ENCODE measurements around the gene OSTF1. TPM values are rescaled to one million over a fixed set of nuclear protein-coding genes. Genes with fewer than 3 reads are reported as not detected.

The OSTF1 gene
- total RNA-seq, 1 donor from 2014 or later: 25.1 TPM

DNA sequence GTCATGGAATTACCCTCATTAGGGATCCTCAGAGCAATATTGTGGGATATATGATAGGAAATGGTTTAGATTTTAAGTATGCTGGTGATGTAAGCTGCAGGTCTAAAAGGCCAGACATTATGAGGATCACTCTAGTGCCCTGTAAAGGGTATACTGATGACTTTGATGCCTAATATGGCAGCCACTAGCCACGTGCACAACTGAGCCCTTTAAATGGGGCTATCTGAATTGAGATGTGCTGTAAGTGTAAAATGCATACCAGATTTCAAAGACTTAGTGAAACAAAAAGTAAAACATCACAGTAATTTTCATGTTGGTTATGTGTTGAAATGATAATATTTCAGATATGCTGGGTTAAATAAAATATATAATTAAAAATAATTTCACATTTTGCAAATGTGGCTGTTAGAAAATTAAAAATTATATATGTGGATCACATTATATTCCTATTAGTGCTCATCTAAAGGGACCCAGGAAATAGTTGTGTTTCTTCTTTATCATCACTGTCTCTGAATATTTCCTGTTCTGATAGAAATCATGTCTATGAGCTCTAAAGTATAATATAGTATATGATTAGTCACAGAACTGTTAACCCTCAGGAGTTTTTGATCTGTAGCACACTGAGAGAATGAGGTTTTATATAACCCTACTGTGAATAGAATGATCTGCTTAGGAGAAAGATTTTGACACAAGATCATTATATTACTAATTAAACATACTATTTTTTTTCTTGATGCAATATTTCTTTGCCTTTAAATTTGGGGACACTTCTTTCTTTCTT is 50.1 kb downstream of the OSTF1 start:
- H3K27me3 ChIP-seq: no peaks in the 10 kb centered on the region
- H3K4me3 ChIP-seq: no peak overlapping the region
- H3K27ac ChIP-seq: no peak overlapping the region
- TF ChIP-seq, protein P1, sequence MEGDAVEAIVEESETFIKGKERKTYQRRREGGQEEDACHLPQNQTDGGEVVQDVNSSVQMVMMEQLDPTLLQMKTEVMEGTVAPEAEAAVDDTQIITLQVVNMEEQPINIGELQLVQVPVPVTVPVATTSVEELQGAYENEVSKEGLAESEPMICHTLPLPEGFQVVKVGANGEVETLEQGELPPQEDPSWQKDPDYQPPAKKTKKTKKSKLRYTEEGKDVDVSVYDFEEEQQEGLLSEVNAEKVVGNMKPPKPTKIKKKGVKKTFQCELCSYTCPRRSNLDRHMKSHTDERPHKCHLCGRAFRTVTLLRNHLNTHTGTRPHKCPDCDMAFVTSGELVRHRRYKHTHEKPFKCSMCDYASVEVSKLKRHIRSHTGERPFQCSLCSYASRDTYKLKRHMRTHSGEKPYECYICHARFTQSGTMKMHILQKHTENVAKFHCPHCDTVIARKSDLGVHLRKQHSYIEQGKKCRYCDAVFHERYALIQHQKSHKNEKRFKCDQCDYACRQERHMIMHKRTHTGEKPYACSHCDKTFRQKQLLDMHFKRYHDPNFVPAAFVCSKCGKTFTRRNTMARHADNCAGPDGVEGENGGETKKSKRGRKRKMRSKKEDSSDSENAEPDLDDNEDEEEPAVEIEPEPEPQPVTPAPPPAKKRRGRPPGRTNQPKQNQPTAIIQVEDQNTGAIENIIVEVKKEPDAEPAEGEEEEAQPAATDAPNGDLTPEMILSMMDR (IDR thresholded peaks at IDR 0.05): no peak
- DNase-seq (ENCODE audit: low spot score in 2 of 2): no peak
- intact Hi-C loops (cut with DNase I): no loop called here
- peaks cover 27 to 61% of the 10 kb centered on the region in 2 donors for H3K36me3 ChIP-seq
- H3K4me1 ChIP-seq: no peaks in the 10 kb centered on the region
- no peaks in the 10 kb centered on the region for H3K9me3 ChIP-seq

DNA sequence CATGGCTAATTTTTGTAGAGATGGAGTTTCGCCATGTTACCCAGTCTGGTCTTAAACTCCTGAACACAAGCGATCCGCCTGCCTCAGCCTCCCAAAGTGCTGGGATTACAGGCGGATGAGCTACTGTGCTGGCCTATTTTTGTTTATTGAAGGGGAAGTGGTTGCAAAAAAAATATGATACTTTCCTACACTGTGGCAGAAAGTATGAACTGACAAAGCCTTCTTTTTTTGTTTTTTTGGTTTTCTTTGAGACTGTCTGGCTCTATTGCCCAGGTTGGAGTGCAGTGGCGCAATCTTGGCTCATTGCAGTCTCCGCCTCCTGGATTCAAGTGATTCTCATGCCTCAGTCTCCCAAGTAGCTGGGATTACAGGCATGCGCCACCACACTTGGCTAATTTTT is 50.9 kb downstream of the OSTF1 start:
- no peak for DNase-seq (ENCODE audit: low spot score in 2 of 2)
- H3K4me3 ChIP-seq: no peak overlapping the region
- H3K4me1 ChIP-seq: no peaks in the 10 kb centered on the region
- no peak overlapping the region for H3K27ac ChIP-seq
- no peaks in the 10 kb centered on the region for H3K27me3 ChIP-seq
- peaks cover 27 to 64% of the 10 kb centered on the region in 2 donors for H3K36me3 ChIP-seq
- intact Hi-C loops (cut with DNase I): no loop called here
- no peaks in the 10 kb centered on the region for H3K9me3 ChIP-seq
- TF ChIP-seq, protein P1 (IDR thresholded peaks at IDR 0.05): no peak

DNA sequence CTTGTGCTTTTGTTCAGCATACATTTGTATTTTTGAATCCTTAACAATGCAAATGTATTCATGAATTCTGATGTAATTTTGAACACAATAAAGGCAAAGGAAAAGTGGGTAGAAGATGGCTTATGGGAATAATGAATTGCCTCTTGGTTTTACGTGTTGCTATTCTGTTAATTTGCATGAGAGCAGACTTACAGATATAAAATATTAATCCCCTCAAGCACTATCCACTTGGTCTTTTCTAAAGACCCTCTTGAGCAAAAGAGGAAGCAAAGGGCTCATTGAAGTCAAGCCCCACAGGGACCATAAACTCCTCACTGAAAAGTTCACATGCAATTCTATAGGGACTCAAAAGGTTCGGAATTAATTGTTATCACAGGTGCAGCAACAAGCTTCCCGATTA is 51.9 kb downstream of the OSTF1 start:
- H3K27me3 ChIP-seq: no peaks in the 10 kb centered on the region
- TF ChIP-seq, protein P1 (IDR thresholded peaks at IDR 0.05): no peak
- H3K4me1 ChIP-seq: no peaks in the 10 kb centered on the region
- H3K27ac ChIP-seq: no peak overlapping the region
- H3K36me3 ChIP-seq: peaks cover 27 to 71% of the 10 kb centered on the region in 2 donors
- intact Hi-C loops (cut with DNase I): no loop called here
- no peak overlapping the region for H3K4me3 ChIP-seq
- no peak for DNase-seq (ENCODE audit: low spot score in 2 of 2)
- peaks cover 0 to 6% of the 10 kb centered on the region in 2 donors for H3K9me3 ChIP-seq

DNA sequence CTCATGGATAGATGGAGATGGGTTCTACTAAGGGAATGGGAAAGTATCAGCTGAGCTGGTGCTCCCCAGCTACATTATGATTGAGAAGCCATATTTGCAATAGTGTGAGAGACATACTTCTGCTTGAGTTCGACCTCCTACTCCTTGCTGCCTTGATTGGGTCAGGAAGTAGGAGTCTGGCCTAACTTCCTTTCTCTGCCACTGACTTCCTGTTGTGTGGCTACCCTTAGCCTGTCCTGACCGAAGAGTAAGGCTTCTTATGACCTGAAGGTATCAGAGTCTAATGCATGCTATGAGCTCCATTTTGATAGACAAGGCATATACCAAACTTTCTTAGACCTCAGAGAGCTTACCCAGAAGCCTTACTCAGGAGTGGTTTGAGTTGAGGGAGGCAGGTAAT is 53.9 kb downstream of the OSTF1 start:
- H3K4me1 ChIP-seq: no peaks in the 10 kb centered on the region
- DNase-seq (ENCODE audit: low spot score in 2 of 2): no peak
- H3K27ac ChIP-seq: no peak overlapping the region
- peaks cover 0 to 6% of the 10 kb centered on the region in 2 donors for H3K9me3 ChIP-seq
- H3K4me3 ChIP-seq: no peak overlapping the region
- TF ChIP-seq, protein P1 (IDR thresholded peaks at IDR 0.05): no peak
- intact Hi-C loops (cut with DNase I): no loop called here
- peaks cover 16 to 61% of the 10 kb centered on the region in 2 donors for H3K36me3 ChIP-seq
- no peaks in the 10 kb centered on the region for H3K27me3 ChIP-seq

DNA sequence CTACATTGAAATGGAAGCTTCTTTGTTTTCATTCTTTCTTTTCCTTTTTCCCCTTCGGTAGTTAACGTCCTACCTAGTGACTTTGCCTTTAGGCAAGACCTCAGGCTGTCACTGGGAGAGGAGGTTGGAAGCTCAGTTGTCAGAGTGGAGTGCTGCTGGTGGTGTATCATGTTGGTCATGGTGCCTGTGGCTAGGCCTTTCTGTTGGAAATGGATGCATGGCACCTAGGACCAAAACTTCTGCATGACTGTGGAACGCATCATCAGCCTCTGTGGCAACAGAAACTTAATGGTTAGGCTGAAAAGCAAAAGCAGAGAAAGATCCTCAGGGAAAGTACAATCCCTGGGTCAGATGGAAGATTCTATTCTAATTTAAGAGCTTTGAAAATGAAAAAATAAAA is 57.9 kb downstream of the OSTF1 start:
- TF ChIP-seq, protein P1 (IDR thresholded peaks at IDR 0.05): no peak
- Histone ChIP-seq H3K27me3 (no peaks in the 10 kb centered on the region), H3K4me1 (no peaks in the 10 kb centered on the region), H3K4me3 (no peak overlapping the region), H3K9me3 (peaks cover 0 to 6% of the 10 kb centered on the region in 2 donors), H3K27ac (no peak overlapping the region), H3K36me3 (peaks cover 12 to 40% of the 10 kb centered on the region in 2 donors)
- no peak for DNase-seq (ENCODE audit: low spot score in 2 of 2)
- intact Hi-C loops (cut with DNase I): no loop called here
